MV-4-11 (cell line): ENCODE measurements around the gene USP15.

Experiments used
- DNase-seq: peaks from one replicate; lab custom pipeline; 2025; lab: John Stamatoyannopoulos, UW

Gene USP15

DNA sequence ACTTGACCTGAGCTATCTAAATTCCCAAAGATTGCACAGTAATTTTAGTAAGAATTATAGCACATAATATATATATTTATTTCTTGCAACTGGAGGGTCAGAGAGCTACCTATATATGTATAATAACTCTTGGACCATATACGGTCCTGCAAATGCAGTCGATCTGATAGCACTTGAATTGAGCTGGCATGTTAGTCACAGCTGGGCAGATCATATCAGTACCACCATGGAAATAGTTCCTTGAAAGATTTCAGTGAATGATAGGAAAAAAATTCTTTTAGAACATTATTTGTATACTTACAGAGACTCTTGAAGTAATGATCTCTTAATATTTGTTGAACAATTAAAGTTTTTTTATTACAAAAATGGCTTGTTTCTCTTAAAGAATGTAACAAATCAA is 111.9 kb downstream of the USP15 start:
- DNase-seq: no peak

DNA sequence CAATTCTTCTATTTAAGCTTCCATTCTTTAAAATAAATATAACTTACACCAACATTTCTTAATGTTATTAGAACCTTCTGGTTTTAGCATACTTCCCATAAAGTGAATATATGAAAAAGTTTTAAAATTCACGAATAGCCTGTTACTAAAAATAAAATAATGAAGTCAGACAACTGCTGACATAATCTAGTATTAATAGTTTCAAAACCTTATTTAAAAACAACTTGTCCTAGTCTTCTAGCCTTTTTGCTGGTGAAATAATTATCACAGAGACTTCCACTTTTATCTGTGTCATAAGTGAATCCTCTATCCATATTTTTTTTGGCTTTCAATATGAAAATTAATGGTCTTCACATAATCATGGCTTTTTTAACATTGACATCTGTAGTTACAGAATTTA is 112.6 kb downstream of the USP15 start:
- DNase-seq: no peak

DNA sequence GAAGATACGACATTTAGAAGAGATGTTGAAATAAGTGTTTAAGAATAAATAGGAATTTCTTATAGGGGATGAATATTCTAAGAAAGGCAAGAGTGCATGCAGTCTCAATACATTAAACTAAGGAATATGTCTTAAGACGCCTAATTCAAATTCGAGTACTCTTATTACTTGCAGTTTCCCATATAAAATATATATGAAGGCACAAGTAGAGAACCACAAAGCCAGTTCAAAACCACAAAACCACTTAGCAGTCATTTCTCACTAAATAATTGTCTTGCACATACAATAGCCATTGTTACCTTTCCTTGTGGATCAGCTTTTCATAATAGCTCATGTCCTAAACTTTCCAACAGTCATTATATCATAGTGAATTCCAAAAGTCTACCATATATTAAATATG is 115.4 kb downstream of the USP15 start:
- DNase-seq: peak; percentile 20

DNA sequence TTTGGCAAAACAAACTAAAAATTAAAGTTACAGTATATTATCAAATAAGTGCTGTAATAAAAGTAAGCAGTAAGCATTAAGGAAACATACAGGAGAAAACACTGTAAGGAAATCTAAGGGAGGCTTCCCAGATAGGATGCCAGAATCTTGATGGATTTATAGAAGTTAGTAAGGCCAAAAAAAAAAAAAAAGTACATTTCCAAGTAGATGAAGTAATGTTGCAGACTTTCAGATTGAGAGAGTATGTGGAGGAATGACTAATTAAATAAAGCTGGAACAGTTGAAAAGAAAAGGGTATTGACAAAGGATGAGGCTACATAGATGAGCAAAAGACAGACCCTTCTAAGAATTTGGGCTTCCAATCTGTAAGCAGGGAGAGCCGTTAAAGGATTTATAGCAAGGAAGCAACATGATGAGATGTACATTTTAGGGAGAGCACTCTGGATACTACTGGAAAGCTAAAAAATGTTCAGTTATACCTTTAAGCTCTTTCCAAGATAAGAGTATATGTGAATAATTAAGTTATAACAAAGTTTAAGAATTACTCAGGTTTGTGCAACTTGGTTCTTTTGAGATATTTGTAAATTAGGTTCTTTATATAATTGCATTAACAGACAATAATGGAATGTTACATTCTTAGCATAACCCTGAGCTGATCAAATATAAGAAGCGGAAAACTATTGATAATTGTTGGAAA is 119.0 kb downstream of the USP15 start:
- no peak for DNase-seq

DNA sequence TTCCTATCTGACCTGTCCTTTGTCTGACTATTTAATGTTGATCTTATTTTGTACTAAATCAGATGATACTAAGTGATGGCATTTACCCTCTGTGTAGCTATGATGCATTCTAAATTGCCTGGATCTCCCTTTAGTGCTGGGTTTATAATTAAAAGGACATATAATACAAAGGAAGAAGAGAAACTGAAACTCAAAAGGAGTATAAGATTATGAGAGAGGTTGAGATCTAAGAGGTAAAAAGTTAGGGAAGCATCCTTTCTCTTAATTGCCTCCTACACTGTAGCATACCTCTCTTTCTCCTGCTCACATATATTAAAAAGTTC is 119.5 kb downstream of the USP15 start:
- DNase-seq: no peak

DNA sequence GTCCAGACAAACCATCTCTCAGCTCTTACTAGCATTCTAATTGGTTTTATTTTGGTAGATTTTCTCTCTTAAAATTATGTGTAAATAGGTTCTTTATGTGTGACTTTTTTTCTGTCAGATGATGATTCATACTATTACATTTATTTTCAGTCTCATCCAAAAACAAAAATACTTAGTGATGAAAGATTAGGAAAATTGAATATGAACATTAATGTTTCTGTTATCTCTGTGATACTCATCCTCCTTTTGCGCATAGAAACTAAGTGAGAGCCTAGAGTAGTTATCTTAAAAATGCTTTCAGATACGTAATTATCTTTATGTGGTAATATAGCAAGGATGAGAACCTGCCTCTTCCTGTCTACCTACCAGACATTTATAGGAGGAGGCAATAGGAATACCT is 122.3 kb downstream of the USP15 start:
- DNase-seq: no peak

DNA sequence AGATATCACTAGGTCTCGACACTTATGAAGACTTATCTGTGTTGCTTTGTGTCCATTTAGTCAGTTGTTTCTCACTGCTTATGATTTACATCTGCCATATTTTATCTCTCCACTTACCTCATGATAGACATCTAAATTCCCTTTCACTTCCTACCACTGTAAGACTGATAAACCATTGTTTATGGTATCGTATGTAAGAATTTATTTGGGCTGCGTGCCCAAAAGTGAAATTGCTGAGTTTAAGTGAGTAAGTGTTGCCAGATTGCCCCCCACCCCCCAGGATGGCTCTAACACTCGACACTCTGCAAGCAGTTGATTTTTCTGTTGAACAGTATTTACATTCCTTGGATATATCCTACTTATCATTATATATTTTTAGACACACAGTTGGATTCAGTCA is 136.5 kb downstream of the USP15 start:
- DNase-seq: no peak

DNA sequence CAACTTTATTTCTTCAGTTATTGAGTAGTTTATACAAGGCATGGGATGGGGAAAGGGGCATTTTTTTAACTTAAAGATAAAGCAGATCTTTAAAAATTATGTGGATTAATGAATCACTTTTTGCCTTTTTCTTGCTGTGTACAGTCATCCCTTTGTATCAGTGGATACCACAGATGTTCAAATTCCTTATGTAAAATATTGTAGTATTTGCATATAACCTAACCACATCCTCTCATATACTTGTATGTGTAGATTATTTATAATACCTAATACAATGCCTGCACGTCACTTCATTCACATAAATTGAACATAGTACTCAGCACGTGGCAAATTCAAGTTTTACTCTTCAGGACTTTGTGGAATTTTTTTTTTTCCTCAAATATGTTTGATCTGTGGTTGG is 139.9 kb downstream of the USP15 start:
- no peak for DNase-seq

DNA sequence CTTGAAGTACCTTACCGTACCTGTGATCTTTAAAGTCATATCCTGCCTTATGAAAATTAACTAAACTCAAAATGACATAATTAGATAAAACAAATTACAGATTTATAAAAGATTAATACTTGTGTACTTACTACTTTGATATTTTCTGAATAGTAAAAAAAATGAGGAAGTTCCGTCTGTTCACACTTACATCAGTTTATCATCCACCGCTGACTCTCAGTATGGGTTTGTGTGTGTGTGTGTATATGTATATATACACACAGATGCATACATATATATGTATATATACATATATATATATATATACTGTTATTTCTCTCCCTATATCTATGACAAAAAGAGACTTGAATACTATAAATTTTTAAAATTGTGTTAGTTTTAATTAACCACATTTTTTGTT is 141.4 kb downstream of the USP15 start:
- DNase-seq: peak; percentile 27

DNA sequence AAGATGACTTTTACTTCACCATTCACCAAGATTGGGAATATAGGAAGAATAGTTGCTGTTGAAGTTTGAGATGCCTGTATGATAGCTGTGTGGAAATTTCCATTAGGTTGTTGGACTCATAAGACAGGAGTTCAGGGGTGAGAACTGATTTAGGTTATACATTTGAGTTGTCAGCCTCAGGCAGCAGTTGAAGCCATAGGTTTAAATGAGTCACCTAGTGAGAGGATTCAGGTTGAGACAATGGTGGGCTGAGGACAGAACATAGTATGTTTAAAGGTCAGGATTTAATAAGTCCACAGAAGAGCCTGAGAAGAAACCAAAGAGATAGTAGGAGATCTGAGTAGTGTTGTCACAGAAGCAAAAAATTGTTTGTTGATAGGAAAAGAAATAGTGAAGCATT is 142.8 kb downstream of the USP15 start:
- DNase-seq: no peak

DNA sequence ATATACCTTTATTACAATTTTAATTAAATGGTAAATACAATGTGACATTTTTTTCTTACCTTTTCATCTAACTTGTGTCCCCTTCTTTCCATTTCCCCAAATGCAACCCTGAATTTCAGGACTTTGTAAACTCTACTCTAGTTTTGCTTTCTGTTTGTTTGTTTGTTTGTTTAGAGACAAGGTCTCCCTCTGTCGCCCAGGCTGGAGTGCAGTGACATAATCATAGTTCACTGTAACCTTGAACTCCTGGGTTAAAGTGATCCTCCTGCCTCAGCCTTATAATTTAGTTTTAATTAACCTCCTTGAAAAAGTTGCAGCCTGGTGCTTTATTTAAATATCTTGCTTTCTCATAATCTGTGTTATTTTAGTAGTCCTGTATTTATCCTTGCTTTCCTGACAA is 147.4 kb downstream of the USP15 start:
- no peak for DNase-seq

DNA sequence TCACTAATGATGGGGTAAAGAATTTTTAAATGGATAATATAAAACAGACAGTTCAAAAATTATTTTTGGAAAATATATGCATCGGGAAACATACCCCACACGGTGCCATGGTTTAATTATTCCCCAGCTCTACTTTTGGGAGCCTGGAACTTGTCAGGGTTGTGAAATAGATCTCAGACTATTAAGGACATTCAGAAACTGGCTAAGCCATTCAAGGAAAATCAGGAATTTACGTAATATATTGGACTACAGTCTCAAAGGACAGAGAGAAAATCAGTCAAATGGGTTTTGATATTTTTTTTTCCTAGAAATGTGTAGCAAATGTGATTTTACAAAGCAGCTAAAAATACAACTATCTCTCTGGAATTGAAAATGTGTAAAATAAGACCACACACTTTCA is 148.9 kb downstream of the USP15 start:
- no peak for DNase-seq

DNA sequence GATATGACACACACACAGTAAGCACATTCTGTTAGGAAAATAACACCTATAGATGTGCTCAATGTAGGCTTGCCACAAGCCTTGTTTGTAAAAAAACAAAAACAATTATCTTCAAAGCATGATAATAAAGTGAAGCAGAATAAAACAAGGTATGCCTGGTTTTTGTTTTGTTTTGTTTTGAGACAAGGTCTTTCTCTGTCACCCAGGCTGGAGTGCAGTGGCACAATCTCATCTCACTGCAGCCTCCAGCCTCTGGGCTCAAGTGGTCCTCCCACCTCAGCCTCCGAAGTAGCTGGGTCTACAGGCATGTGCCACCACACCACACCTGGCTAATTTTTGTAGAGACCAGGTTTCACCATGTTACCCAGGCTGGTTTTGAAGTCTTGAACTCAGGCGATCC is 154.0 kb downstream of the USP15 start:
- DNase-seq: no peak

DNA sequence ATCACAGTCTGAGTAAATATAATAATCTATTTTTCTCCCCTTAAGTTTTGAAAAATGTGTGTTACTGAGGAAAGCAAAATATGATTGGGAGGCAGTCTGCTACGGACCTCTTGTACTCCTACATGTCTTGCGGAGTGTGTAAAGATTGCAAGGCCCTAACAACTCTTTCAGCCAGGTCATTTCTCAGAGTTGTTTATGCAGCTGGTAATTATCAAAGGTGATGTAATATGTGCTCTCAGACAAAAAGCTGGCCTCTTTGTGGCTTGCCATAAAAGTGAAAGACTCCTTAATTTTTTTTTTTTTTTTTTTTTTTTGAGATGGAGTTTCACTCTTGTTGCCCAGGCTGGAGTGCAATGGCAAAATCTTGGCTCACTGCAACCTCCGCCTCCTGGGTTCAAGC is 165.9 kb downstream of the USP15 start:
- no peak for DNase-seq

DNA sequence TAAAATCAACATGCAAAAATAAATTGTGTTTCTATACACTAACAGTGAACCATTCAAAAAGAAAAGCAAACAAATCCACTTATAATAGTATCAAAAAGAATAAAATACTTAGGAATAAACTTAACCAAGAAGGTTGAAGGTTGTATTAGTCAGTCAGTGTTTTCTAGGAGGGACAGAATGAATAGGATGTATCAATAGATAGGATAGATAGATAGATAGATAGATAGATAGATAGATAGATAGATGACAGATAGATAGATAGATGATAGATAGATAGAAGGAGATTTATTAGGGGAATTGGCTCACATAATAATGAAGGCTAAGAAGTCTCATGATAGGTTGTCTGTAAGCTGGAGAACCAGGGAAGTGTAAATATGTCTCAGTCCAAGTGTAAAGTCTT is 169.3 kb downstream of the USP15 start:
- no peak for DNase-seq

DNA sequence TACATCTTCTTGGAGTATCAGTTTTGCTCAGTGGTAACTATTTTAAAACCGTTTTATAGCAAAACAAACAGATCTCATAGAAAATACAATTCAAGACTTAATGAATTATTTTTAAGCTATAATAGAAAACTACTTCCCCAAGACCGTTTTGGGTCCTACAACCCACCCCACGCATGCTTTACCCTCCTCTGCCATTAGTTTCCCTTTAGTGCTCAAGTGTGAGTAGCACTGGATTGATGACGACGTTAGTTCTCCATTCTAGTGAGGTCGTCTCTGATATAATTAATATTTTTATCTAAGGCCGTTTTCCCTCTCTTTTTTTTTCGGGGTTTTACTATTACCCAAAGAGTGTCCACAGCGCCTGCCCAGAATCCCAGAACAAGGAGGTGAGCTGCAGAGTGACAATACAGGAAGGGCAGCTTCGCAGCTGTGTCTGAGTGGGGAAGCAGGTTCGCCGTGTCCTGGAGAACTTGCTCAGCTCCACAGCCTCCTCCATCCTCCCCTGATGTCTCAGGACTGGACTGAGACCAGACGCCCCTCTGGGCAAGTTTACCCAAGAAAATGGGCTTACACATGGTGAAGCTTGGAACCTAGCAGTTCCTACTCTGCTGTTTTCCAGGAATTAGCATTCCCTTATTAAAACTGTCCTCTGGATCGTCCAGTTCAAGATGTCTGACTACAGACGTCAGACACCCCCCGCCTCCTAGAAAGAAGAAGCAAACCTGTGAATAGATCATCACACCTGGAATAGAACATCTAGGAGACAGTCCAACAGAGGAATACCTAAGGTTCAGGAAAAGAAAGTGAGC is 174.5 kb downstream of the USP15 start:
- DNase-seq: no peak

DNA sequence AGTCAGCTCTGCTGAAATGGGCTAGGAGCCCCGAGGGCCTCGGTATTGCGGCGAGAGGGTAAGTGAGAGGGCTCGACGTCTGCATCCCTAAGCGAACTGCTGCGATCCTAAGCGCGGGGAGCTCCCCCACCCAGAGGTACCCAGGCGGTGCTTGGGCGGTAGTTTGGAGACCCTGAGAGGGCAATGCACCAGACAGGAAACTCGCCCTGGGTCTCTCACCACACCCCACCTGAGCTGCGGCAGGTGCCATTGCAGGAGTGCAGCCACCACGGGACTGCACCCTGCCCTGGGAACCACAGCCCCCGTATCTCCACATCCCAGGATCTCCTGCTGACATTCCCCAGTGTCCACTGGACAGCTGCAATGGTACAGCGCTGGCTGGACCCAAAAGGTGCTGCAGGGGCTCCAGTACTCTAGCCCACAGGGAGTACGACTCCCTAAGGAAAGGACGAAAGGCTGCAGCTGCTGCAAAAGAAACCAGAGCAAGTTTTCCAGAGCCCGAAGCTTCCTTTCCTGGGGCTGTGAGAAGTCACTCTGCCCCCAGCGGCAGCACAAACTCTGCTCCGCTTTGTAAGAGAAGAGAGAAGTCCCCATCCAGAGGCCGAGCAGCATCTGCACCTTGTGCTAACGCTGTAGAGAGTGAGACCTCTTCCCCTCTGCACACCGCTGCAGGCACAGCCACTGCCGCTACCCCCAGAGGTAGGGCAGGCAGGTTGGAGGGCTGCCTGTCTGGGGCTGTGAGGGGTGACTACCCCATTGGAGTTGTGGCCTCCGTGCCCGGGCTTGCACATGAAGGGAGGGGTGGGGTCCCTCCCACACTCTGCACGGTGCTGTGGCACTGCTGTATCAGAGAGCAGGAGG is 175.3 kb downstream of the USP15 start:
- peak; percentile 39 for DNase-seq

DNA sequence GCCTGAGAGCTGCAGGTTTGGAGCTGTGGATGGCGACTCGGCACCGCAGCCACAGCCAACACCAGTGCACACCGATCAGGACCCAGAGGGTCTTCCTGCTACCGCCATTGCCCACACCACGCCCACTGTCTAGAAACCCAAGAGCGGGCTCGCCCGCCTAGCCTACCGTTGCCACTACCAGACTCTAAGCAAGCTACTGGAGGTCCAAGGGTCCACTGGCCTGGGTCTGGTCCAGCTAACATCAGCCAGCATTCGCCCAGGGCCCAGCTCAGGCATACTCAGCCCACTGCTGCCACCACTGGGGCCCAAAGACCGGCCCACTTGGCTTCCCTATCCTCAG is 175.9 kb downstream of the USP15 start:
- no peak for DNase-seq

DNA sequence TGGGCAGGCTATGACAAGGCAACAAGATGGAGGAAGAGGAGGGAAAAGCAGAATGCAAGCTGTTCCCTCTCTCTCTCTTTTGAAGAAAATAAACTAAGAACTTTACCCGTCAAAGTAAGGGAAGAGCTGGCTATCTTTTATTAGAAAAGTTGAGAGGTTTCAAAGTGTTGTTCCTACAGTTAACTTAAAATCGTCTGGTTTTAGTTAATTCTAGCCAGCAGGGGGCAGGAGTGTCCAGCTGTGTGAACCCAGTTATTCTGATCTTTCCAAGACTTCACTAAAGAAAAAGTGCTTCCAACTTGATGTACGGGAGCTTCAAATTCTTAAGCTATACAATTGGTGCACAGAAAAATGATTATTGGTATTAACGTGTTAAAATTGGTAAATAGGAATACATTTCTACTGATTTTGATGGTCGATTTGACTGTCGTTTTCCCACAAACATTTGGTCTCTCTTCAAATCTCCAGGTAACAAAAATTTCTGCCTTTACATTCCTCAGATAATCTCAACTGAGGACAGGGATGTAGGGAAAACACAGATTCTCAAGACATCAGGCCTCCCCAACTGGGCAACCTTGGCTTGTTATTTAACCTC is 178.0 kb downstream of the USP15 start:
- DNase-seq: peak; percentile 51

DNA sequence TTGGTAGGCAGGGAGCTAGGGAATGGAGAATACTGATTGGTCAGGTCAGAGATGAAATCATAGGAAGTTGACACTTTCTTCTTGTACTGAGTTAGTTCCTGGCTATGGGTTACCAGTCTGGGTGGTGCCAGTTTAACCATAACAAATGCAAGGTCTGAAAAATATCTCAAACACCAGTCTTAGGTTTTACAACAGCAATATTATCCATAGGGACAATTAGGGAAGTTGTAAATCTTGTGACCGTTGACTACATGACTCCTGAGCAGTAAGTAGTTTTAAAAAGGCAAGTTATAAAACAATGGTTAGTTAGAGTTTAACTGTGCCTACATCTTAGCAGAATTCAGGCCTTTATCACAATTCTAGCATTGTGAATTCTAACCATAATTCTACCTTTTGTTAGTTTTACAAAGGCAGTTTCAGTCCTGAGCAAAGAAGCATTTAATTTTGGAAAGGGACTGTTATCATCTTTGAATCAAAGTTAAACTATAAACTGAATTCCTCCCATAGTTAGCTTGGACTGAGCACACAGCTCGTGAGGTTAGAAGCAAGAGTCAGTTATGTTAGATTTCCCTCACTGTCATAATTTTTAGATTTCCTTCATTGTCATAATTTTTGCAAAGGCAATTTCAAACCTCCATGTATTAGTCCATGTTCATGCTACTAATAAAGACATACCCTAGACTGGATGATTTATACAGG is 186.7 kb downstream of the USP15 start:
- DNase-seq: peak; percentile 9

DNA sequence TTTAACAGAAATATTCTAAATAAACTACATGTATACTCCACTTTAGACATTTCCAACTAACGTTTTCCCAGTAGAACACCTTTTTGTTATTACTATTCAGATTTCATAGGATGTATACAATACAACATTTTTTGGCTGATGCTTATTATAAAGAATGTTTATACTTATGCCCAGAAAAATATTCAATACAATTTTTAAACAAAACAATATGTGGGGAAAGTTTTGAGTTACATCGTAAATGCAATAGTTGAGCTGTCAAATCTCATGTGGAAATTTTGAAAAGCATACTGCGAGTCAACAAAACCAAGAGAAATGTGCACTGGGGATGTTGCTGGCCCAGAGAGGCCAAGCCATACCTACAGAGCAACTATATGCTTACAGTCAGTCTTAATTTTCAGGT is 188.2 kb downstream of the USP15 start:
- DNase-seq: no peak

DNA sequence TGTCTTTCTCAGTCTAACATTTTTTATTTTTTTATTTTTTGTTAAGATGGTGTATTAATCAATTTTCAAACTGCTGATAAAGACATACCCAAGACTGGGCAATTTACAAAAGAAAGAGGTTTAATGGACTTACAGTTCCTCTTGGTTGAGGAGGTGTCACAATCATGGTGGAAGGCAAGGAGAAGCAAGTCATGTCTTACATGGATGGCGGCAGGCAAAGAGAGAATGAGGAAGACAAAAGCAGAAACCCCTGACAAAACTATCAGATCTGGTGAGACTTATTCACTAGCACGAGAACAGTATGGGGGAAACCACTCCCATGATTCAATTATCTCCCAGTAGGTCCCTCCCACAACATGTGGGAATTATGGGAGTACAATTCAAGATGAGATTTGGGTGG is 195.2 kb downstream of the USP15 start:
- DNase-seq: peak; percentile 22
